GM18951 (cell line): ENCODE results near the gene YWHAQ.

ENCODE experiments used
- POLR2A ChIP-seq: IDR thresholded peaks from 4 replicates; pipeline ENCODE4 v1.6.1; 2011; ENCODE audit warnings: mild to moderate bottlenecking; ENCODE audit not compliant: insufficient read length, insufficient read depth; ENCODE audit errors: extremely low read depth
- in situ Hi-C: fragments of 300-500 bp; cut with MboI; formaldehyde crosslinking; loops from one replicate; pipeline ENCODE4 v1.12.0; 2022; ENCODE audit warnings: low sequenced_read_pairs, mixed read lengths, inconsistent platforms; ENCODE audit not compliant: unreplicated experiment

Gene YWHAQ

GRCh38 chr2:9549420-9549819 is 81.4 kb downstream of the YWHAQ start:
- in situ Hi-C loops = no loop called here
- no peak for TF ChIP-seq POLR2A

- TF ChIP-seq POLR2A = no peak
- in situ Hi-C loops = no loop called here
These were observed 82.3 kb downstream of the YWHAQ start for GRCh38 chr2:9548506-9548905.

GRCh38 chr2:9547262-9547991 is 83.4 kb downstream of the YWHAQ start:
- TF ChIP-seq POLR2A = no peak
- in situ Hi-C loops = no loop called here

GRCh38 chr2:9545502-9545901 is 85.3 kb downstream of the YWHAQ start:
- no peak for TF ChIP-seq POLR2A
- in situ Hi-C loops = no loop called here

GRCh38 chr2:9543557-9543956 is 87.2 kb downstream of the YWHAQ start:
- TF ChIP-seq POLR2A = no peak
- in situ Hi-C loops = no loop called here

GRCh38 chr2:9539531-9539930 is 91.3 kb downstream of the YWHAQ start:
- in situ Hi-C loops = no loop called here
- no peak for TF ChIP-seq POLR2A

GRCh38 chr2:9538000-9538507 is 92.7 kb downstream of the YWHAQ start:
- no peak for TF ChIP-seq POLR2A
- in situ Hi-C loops = no loop called here

GRCh38 chr2:9536504-9536903 is 94.3 kb downstream of the YWHAQ start:
- in situ Hi-C loops = no loop called here
- no peak for TF ChIP-seq POLR2A

- in situ Hi-C loops = no loop called here
- no peak for TF ChIP-seq POLR2A
These were observed 95.6 kb downstream of the YWHAQ start for GRCh38 chr2:9535177-9535576.
